ENCODE data around the gene PIP5K1C. TPM values are rescaled to one million over a fixed set of nuclear protein-coding genes. Genes with fewer than 3 reads are reported as not detected.

Gene PIP5K1C
- total and polyA plus RNA-seq, 2 donors (not counting 1 experiment from before 2014, with no cell fraction given), result 10.4 to 46.7 TPM

DNA sequence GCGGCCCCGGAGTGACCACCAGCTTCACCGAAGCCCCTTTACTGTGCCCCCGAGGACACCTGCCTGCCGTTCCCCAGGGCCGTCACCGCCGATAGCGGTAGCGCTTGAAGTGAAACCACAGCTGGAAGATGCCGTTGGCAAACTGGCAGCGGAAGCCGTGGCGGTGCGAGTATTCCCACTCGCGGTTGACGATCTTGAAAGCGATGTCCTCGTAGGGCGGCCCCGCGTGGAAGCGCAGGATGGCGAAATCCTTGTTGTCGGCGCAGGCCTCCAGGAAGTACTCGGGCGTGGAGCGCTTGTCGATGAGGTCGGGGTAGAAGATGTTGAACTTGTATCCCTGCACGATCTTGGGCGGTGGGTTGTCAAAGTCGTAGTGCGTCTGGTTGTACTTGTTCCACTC, 88.4 kb downstream of the PIP5K1C start:
- H2AFZ ChIP-seq (ENCODE audit: insufficient read depth, low read depth, low read length, poor library complexity, severe bottlenecking), result no peak overlapping the region
- no peak for DNase-seq
- H3K27ac ChIP-seq (ENCODE audit: low read length in 2 of 2), result no peak overlapping the region
- H3K4me1 Mint-ChIP-seq, result peaks cover 21% of the 10 kb centered on the region
- ChIA-PET POLR2A (no interaction called here), CTCF (no interaction called here)
- peaks cover 14 to 23% of the 10 kb centered on the region in 2 donors for H3K4me1 ChIP-seq (ENCODE audit: control insufficient read depth in 2 of 2, insufficient read depth in 2 of 2, low read length in 2 of 2)
- H3K36me3 ChIP-seq (replicated peaks in 1 of 2; ENCODE audit: control extremely low read depth in 1 of 2, control insufficient read depth in 1 of 2, extremely low read depth in 1 of 2, insufficient read depth in 2 of 2, low read length in 1 of 2), result peaks cover 0 to 20% of the 10 kb centered on the region in 2 experiments
- no peaks in the 10 kb centered on the region for H4K20me1 ChIP-seq (ENCODE audit: control insufficient read depth, insufficient read depth, low read length, poor library complexity, severe bottlenecking)
- H3K79me2 ChIP-seq (ENCODE audit: control insufficient read depth, insufficient read depth, low read length), result no peaks in the 10 kb centered on the region
- 92% methylated on average over 36 of the region's 36 CpGs for WGBS (ENCODE audit: insufficient coverage)
- ATAC-seq (ENCODE audit: low read depth), result no peak
- no peak overlapping the region for H3K4me3 ChIP-seq (ENCODE audit: control extremely low read depth in 1 of 5, extremely low read depth in 1 of 5, insufficient read depth in 1 of 5, low read depth in 2 of 5, low read length in 4 of 5)
- no peaks in the 10 kb centered on the region for H3K27me3 Mint-ChIP-seq
- H3K27ac Mint-ChIP-seq, result no peak overlapping the region
- H3K27me3 ChIP-seq (replicated peaks in 1 of 4; ENCODE audit: control extremely low read depth in 1 of 4, control insufficient read depth in 3 of 4, insufficient read depth in 4 of 4, low read length in 3 of 4), result peaks cover 0 to 4% (median 0%) of the 10 kb centered on the region in 4 experiments
- TF ChIP-seq EZH2 (IDR thresholded peaks at IDR 0.05; ENCODE audit: borderline replicate concordance, insufficient read depth, low read depth, low read length, poor library complexity, severe bottlenecking), result no peak
- TF ChIP-seq, protein P1, sequence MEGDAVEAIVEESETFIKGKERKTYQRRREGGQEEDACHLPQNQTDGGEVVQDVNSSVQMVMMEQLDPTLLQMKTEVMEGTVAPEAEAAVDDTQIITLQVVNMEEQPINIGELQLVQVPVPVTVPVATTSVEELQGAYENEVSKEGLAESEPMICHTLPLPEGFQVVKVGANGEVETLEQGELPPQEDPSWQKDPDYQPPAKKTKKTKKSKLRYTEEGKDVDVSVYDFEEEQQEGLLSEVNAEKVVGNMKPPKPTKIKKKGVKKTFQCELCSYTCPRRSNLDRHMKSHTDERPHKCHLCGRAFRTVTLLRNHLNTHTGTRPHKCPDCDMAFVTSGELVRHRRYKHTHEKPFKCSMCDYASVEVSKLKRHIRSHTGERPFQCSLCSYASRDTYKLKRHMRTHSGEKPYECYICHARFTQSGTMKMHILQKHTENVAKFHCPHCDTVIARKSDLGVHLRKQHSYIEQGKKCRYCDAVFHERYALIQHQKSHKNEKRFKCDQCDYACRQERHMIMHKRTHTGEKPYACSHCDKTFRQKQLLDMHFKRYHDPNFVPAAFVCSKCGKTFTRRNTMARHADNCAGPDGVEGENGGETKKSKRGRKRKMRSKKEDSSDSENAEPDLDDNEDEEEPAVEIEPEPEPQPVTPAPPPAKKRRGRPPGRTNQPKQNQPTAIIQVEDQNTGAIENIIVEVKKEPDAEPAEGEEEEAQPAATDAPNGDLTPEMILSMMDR (IDR thresholded peaks at IDR 0.05), result no peak
- intact Hi-C loops (cut with micrococcal nuclease), result no loop called here
- H3K4me2 ChIP-seq (replicated peaks; ENCODE audit: low read depth, low read length, poor library complexity, severe bottlenecking), result no peak overlapping the region
- peaks cover 0 to 20% (median 0%) of the 10 kb centered on the region in 3 donors for H3K9me3 ChIP-seq (ENCODE audit: control extremely low read depth in 1 of 3, control insufficient read depth in 2 of 3, insufficient read depth in 1 of 3, low read length in 2 of 3)
- H3K9me3 Mint-ChIP-seq (ENCODE audit: insufficient read depth), result no peaks in the 10 kb centered on the region
- H3K9ac ChIP-seq (ENCODE audit: low read length), result no peak overlapping the region
- no peak overlapping the region for H3K4me3 Mint-ChIP-seq

GRCh38 chr19:3610745-3611717, 89.2 kb downstream of the PIP5K1C start:
- intact Hi-C loops (cut with micrococcal nuclease), result no loop called here
- peaks cover 21% of the 10 kb centered on the region for H3K4me1 Mint-ChIP-seq
- Histone ChIP-seq H3K4me3 (ENCODE audit: control extremely low read depth in 1 of 5, extremely low read depth in 1 of 5, insufficient read depth in 1 of 5, low read depth in 2 of 5, low read length in 4 of 5) (no peak overlapping the region), H3K36me3 (replicated peaks in 1 of 2; ENCODE audit: control extremely low read depth in 1 of 2, control insufficient read depth in 1 of 2, extremely low read depth in 1 of 2, insufficient read depth in 2 of 2, low read length in 1 of 2) (peaks cover 0 to 20% of the 10 kb centered on the region in 2 experiments), H3K79me2 (ENCODE audit: control insufficient read depth, insufficient read depth, low read length) (peaks cover under 1% of the 10 kb centered on the region), H3K4me2 (replicated peaks; ENCODE audit: low read depth, low read length, poor library complexity, severe bottlenecking) (no peak overlapping the region), H3K9me3 (ENCODE audit: control extremely low read depth in 1 of 3, control insufficient read depth in 2 of 3, insufficient read depth in 1 of 3, low read length in 2 of 3) (peaks cover 0 to 20% (median 0%) of the 10 kb centered on the region in 3 donors), H4K20me1 (ENCODE audit: control insufficient read depth, insufficient read depth, low read length, poor library complexity, severe bottlenecking) (no peaks in the 10 kb centered on the region), H3K4me1 (ENCODE audit: control insufficient read depth in 2 of 2, insufficient read depth in 2 of 2, low read length in 2 of 2) (peaks cover 19 to 29% of the 10 kb centered on the region in 2 donors), H2AFZ (ENCODE audit: insufficient read depth, low read depth, low read length, poor library complexity, severe bottlenecking) (no peak overlapping the region), H3K9ac (ENCODE audit: low read length) (no peak overlapping the region), H3K27ac (ENCODE audit: low read length in 2 of 2) (no peak overlapping the region), H3K27me3 (replicated peaks in 1 of 4; ENCODE audit: control extremely low read depth in 1 of 4, control insufficient read depth in 3 of 4, insufficient read depth in 4 of 4, low read length in 3 of 4) (peaks cover 0 to 4% (median 0%) of the 10 kb centered on the region in 4 experiments)
- H3K4me3 Mint-ChIP-seq, result no peak overlapping the region
- no peaks in the 10 kb centered on the region for H3K27me3 Mint-ChIP-seq
- ChIA-PET CTCF (no interaction called here), POLR2A (no interaction called here)
- WGBS (ENCODE audit: insufficient coverage), result 92% methylated on average over 39 of the region's 41 CpGs
- TF ChIP-seq EZH2 (IDR thresholded peaks at IDR 0.05; ENCODE audit: borderline replicate concordance, insufficient read depth, low read depth, low read length, poor library complexity, severe bottlenecking), result no peak
- TF ChIP-seq, protein P1 (IDR thresholded peaks at IDR 0.05), result no peak
- H3K27ac Mint-ChIP-seq, result no peak overlapping the region
- DNase-seq, result no peak
- ATAC-seq (ENCODE audit: low read depth), result no peak
- H3K9me3 Mint-ChIP-seq (ENCODE audit: insufficient read depth), result no peaks in the 10 kb centered on the region

Measured in B cell (primary cell).